Breast epithelium (tissue), 4 donors: Measurements from ENCODE around the gene BABAM2. TPM values are rescaled to one million over a fixed set of nuclear protein-coding genes. Genes with fewer than 3 reads are reported as not detected.

Source experiments
- DNase-seq, 2 donors: peaks; one replicate each; pipeline ENCODE4 v3.0.0-alpha.2; 2019; ENCODE audit warnings: low spot score in 2 of 2
- H3K27ac ChIP-seq, 2 donors: fragments of 200-600 bp; sonication (generic) in 1 of 2; one replicate each; pipeline ENCODE4 v1.5.1; 2016 to 2019; ENCODE audit warnings: mild to moderate bottlenecking in 1 of 2
- H3K27me3 ChIP-seq, 2 donors: fragments of 200-600 bp; sonication (generic) in 1 of 2; one replicate each; pipeline versions ENCODE4 v1.5.1 to v1.6.0; 2017 to 2019; ENCODE audit warnings: control low read depth in 1 of 2, mild to moderate bottlenecking in 1 of 2
- H3K36me3 ChIP-seq: fragments of 200-600 bp; one replicate; pipeline ENCODE4 v1.5.1; 2019
- H3K4me1 ChIP-seq, 2 donors: fragments of 200-600 bp; sonication (generic); one replicate each; pipeline ENCODE4 v1.5.1; 2016 to 2019; ENCODE audit warnings: control low read depth in 1 of 2
- H3K4me3 ChIP-seq, 3 donors: fragments of 200-600 bp; sonication (generic); 1 replicate in 2 of 3; 2 replicates in 1 of 3; pipeline ENCODE4 v1.5.1; 2016 to 2019; ENCODE audit warnings: mild to moderate bottlenecking in 3 of 3, moderate library complexity in 2 of 3
- H3K9me3 ChIP-seq, 2 donors: fragments of 200-600 bp; sonication (generic) in 1 of 2; one replicate each; pipeline ENCODE4 v1.5.1; 2016 to 2019; ENCODE audit warnings: control low read depth in 1 of 2
- CTCF ChIP-seq, 3 donors: fragments of 450-650 bp; IDR thresholded peaks; one replicate each; pipeline ENCODE4 v1.5.1; 2016 to 2017; ENCODE audit warnings: antibody characterized with exemption in 3 of 3, mild to moderate bottlenecking in 3 of 3, moderate library complexity in 3 of 3
- POLR2A ChIP-seq: fragments of 450-650 bp; IDR thresholded peaks from one replicate; pipeline ENCODE4 v1.6.1; 2016; ENCODE audit warnings: antibody characterized with exemption, mild to moderate bottlenecking, moderate library complexity
- POLR2AphosphoS5 ChIP-seq, 3 donors: sonication (generic); formaldehyde crosslinking; IDR thresholded peaks; one replicate each; pipeline ENCODE4 v1.6.1; 2017; ENCODE audit warnings: antibody characterized with exemption in 3 of 3
- intact Hi-C: fragments of 100-400 bp; cut with DNase I; formaldehyde crosslinking; loops from one replicate; pipeline ENCODE4 v1.15.1; 2023; ENCODE audit warnings: low total_unique reads
- total RNA-seq, 3 donors: library from RNA; depleted of rRNA; stranded (reverse); fragments of >200 nt; gene quantifications; one replicate each; pipeline ENCODE4 v1.1.0, GENCODE V29; 2016

BABAM2 gene
- total RNA-seq, 3 donors from 2014 or later = 34.7 to 46.2 (median 37.4) TPM

DNA sequence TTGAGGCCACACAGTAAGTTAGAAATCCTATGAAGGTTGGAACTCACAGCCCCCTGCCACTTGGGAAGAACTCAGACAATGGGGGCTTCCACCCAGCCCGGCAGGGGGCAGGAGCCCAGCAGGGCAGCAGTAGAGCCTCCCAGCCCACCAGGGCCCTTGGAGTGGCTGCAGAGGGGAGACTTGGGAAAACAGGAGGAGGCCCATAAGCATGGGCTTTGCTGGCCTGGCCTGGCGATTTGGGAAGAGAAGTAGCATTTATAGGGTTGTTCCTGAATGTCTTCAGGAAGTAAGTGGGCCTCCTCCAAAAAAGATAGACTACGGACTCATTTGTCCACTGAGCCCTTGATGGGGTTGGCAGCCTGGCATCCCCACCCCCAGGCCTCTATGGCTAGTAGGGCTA is 484.7 kb downstream of the BABAM2 start:
- Histone ChIP-seq H3K36me3 (no peaks in the 10 kb centered on the region), H3K27me3 (no peaks in the 10 kb centered on the region)
- intact Hi-C loops = no loop called here

GRCh38 chr2:28375742-28376631 is 485.5 kb downstream of the BABAM2 start:
- intact Hi-C loops = no loop called here
- DNase-seq = no peak
- no peak overlapping the region for H3K27ac ChIP-seq

More for the DNA sequence above, 484.7 kb downstream of the BABAM2 start:
- DNase-seq = no peak
- no peak overlapping the region for H3K27ac ChIP-seq
- TF ChIP-seq POLR2AphosphoS5 (IDR thresholded peaks at IDR 0.05) = no peak
- TF ChIP-seq POLR2A = no peak
- no peak for TF ChIP-seq CTCF (IDR thresholded peaks at IDR 0.05)
- no peak overlapping the region for H3K4me3 ChIP-seq
- no peaks in the 10 kb centered on the region for H3K9me3 ChIP-seq
- H3K4me1 ChIP-seq = no peaks in the 10 kb centered on the region

DNA sequence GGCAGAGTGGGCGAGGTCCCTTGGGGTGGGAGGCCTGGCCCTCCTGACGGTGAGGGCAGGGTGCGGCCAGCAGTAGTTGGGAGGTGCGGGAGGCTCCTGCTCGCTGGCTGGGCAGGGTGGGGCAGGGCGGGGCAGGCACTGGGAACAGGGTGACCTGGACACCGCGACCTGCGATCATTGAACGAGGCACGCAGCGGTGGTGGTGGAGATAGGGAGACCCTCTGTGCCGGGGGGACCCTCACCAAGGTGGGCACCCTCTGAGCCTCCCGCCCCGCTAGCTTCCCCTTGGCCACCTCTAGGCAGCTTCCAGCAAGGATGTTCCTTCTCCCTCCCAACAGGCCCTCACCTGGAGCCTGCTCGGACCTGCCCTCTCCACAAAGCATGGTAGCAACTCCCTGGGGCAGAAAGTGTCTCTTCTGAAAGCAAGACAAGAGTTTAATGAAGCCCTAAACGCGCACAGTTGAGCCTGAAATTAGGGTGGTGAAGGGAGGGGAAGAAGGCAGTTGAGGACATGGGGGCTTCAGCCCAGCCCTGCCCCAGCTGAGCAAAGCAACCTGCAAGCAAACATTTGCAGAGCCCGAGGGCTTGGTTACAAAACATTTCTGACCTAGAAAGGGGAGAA is 486.8 kb downstream of the BABAM2 start:
- Histone ChIP-seq H3K4me3 (peak overlapping the region in 1 of 3 donors; percentile 6), H3K9me3 (no peaks in the 10 kb centered on the region), H3K27ac (peak overlapping the region; percentile 71 to 83), H3K4me1 (no peaks in the 10 kb centered on the region), H3K27me3 (no peaks in the 10 kb centered on the region), H3K36me3 (no peaks in the 10 kb centered on the region)
- intact Hi-C loops = no loop called here
- peak in 1 of 2 donors; percentile 60 for DNase-seq
- no peak for TF ChIP-seq POLR2AphosphoS5 (IDR thresholded peaks at IDR 0.05)
- TF ChIP-seq CTCF (IDR thresholded peaks at IDR 0.05) = no peak
- no peak for TF ChIP-seq POLR2A

More at GRCh38 chr2:28375742-28376631, 485.5 kb downstream of the BABAM2 start:
- no peaks in the 10 kb centered on the region for H3K4me1 ChIP-seq
- H3K27me3 ChIP-seq = no peaks in the 10 kb centered on the region
- H3K4me3 ChIP-seq = no peak overlapping the region
- no peaks in the 10 kb centered on the region for H3K36me3 ChIP-seq
- no peaks in the 10 kb centered on the region for H3K9me3 ChIP-seq
- TF ChIP-seq POLR2A (no peak), POLR2AphosphoS5 (IDR thresholded peaks at IDR 0.05) (no peak), CTCF (IDR thresholded peaks at IDR 0.05) (no peak)

DNA sequence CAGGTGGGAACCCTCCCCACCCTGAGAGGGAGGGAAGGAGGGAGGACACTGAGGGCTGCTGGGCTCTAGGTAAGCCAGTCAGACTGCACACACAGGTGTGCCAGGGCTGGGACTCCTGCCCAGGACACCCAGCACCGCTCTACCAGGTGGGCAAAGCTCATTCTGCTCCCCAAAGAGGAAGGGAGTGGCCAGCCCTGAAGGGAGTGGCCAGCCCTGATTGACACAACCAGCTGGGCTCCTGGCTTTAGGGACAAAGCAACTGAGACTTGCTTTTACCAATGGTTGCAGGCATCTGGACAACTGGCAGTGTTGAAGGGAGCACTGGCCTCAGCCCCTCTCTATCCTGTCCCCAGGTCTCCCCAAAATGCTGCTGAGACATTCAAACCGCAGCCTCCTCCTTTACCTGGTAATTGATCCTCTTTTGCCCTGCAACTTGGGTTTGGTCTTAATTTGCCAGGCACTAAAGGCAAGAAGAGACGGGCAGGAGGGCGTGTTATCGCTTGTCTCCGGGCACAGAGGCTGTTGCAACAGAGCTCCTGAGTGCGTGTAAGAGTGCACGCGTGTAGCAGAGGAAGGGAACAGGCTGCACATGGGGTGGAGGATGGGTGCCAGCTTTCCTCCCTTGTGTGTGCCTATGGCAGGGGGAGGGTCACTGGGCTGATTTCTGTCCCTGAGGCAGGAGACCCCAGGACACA is 487.6 kb downstream of the BABAM2 start:
- peak overlapping the region; percentile 71 to 83 for H3K27ac ChIP-seq
- peak overlapping the region in 1 of 3 donors; percentile 7 for H3K4me3 ChIP-seq

More for the DNA sequence above, 487.6 kb downstream of the BABAM2 start:
- no peaks in the 10 kb centered on the region for H3K9me3 ChIP-seq
- no peaks in the 10 kb centered on the region for H3K4me1 ChIP-seq
- intact Hi-C loops = no loop called here
- DNase-seq = peak; percentile 53 to 70
- no peaks in the 10 kb centered on the region for H3K27me3 ChIP-seq
- no peak for TF ChIP-seq POLR2AphosphoS5 (IDR thresholded peaks at IDR 0.05)
- no peak for TF ChIP-seq POLR2A
- TF ChIP-seq CTCF (IDR thresholded peaks at IDR 0.05) = no peak
- no peaks in the 10 kb centered on the region for H3K36me3 ChIP-seq
